Heart right ventricle (tissue), 16 donors: Measurements from ENCODE around the gene GALNTL6. TPM values are rescaled to one million over a fixed set of nuclear protein-coding genes. Genes with fewer than 3 reads are reported as not detected.
"Not testable (repeated sequence)": the region's sequence is repeated elsewhere in the genome, so short reads cannot be mapped to it uniquely, and the experiment has no call there.

Experiments used
- ATAC-seq, 8 donors: fragments of 200-7000 bp; cut with Tn5 transposase; one replicate each; pipeline ENCODE4 v1.9.1; 2020; ENCODE audit warnings: mild to moderate bottlenecking in 8 of 8, moderate library complexity in 8 of 8, moderate number of reproducible peaks in 1 of 8
- DNase-seq, 2 donors: peaks; one replicate each; pipeline ENCODE4 v3.0.0-alpha.2; 2020
- H3K27ac ChIP-seq, 10 donors: fragments of 200-600 bp; sonication (generic) in 2 of 10; one replicate each; pipeline versions ENCODE4 v1.5.0 to v1.8.0; 2020 to 2022; ENCODE audit warnings: mild to moderate bottlenecking in 3 of 10
- H3K27me3 ChIP-seq, 7 donors: fragments of 200-600 bp; one replicate each; pipeline ENCODE4 v1.8.0; 2021 to 2022; ENCODE audit warnings: mild to moderate bottlenecking in 2 of 7
- H3K36me3 ChIP-seq, 9 donors: fragments of 200-600 bp; sonication (generic) in 1 of 9; one replicate each; pipeline versions ENCODE4 v1.5.0 to v1.8.0; 2020 to 2022; ENCODE audit warnings: mild to moderate bottlenecking in 2 of 9
- H3K4me1 ChIP-seq, 9 donors: fragments of 200-600 bp; sonication (generic) in 1 of 9; one replicate each; pipeline versions ENCODE4 v1.5.0 to v1.8.0; 2020 to 2022; ENCODE audit warnings: mild to moderate bottlenecking in 4 of 9
- H3K4me3 ChIP-seq, 10 donors: fragments of 200-600 bp; sonication (generic) in 2 of 10; one replicate each; pipeline versions ENCODE4 v1.5.0 to v1.8.0; 2020 to 2022; ENCODE audit warnings: mild to moderate bottlenecking in 7 of 10, moderate library complexity in 2 of 10
- H3K9me3 ChIP-seq, 11 donors: fragments of 200-600 bp in 10 of 11; sonication (generic) in 2 of 11; one replicate each; pipeline versions ENCODE4 v1.5.0 to v1.8.0; 2013 to 2022; ENCODE audit warnings: mild to moderate bottlenecking in 2 of 11, control low read depth in 1 of 11, moderate library complexity in 1 of 11
- WGBS, 2 donors: extraction: QIAGEN DNeasy Blood & Tissue Kit; methylation state at CpG; one replicate each; pipeline ENCODE4 v1.1.7; 2013; ENCODE audit warnings: inconsistent platforms in 1 of 2; 5-methylcytosine and 5-hydroxymethylcytosine counted together
- intact Hi-C, 10 donors: fragments of 100-400 bp; cut with DNase I; formaldehyde crosslinking; loops; one replicate each; pipeline versions ENCODE4 v1.11.1 to v1.14.2; 2022
- polyA plus RNA-seq, 2 donors: library from polyadenylated mRNA; stranded (reverse); fragments of 200-250 nt; gene quantifications; one replicate each; pipeline ENCODE4 v1.2.3, GENCODE V29; 2013
- total RNA-seq, 10 donors: library from RNA; stranded (reverse); fragmentation: NEBNext Ultra II Directional in 3 of 10; extraction: Animal tissue kit (Norgen Biotek cat#: 25700) in 3 of 10; gene quantifications; one replicate each; pipeline versions ENCODE4 v1.2.1 to v1.2.4, GENCODE V29; 2021 to 2023
- TF ChIP-seq, protein P1 (sequence below), 9 donors: fragments of 200-600 bp; sonication (generic) in 2 of 9; IDR thresholded peaks; one replicate each; pipeline versions ENCODE4 v1.5.0 to v1.8.0; 2021 to 2022; ENCODE audit warnings: antibody characterized with exemption in 9 of 9, mild to moderate bottlenecking in 5 of 9, moderate library complexity in 1 of 9
- donor health status: Arrhythmogenic right ventricular cardiomyopathy.
- donor health status: ischemic (EF 13 %, LVEDD 7.1; RV severe dilation, severe dysfunction).
- donor health status: healthy with polysubstance abuse.
- donor health status: DM: no; HTN: yes; CAD: no.
- donor health status: DM: no; HTN: no; CAD: no.
- donor health status: ischemic (EF 25% LVEDD 6.9; RV normal size, moderate dysfunction).
- donor health status: ischemic (EF 25% LVEDD 5.7; RV mildly dilated, moderate dysfunction).
- donor health status: healthy.
- donor health status: DM: yes; HTN: yes; CAD: no.
- donor health status: Ischemic cardiomyopathy.
- donor health status: ischemic (EF 35%, LVEDD 5.7; RV mildly dilated, moderate dysfunction).
- donor health status: nonischemic (EF 11% LVEDD 7.7; RV severe dilation, severe dysfunction).
- donor health status: DM: yes; HTN: yes; CAD: no.
- donor health status: PGD.
- donor health status: ischemic (EF 29% LVEDD 5.4; RV normal size, mild dysfunction).
- donor health status: nonischemic (EF 23%, LVEDD 6.1; RV moderate dilation, normal function).

GALNTL6 gene
- total and polyA plus RNA-seq, 12 donors: 0.14 to 2.6 (median 0.49) TPM; not detected in 6

DNA sequence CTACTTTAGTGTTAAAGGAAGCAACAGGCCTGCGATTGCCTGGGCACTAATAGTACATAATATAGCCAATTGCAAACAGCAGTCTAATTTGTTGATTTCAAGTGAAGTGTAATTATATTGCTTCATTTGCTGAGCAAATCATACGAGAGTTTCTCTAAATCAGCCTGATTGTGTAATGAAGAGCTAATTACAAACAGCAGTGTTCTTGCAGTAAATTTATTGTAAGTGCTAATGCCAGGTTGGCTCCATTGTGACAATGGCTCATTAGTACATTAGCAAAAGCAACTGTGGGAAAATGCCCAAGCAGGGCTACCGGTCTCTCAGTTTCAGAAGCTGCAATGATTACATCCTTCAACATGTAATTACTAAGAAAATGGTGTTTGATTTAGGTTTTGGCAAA, 591.5 kb downstream of the GALNTL6 start:
- TF ChIP-seq, protein P1, sequence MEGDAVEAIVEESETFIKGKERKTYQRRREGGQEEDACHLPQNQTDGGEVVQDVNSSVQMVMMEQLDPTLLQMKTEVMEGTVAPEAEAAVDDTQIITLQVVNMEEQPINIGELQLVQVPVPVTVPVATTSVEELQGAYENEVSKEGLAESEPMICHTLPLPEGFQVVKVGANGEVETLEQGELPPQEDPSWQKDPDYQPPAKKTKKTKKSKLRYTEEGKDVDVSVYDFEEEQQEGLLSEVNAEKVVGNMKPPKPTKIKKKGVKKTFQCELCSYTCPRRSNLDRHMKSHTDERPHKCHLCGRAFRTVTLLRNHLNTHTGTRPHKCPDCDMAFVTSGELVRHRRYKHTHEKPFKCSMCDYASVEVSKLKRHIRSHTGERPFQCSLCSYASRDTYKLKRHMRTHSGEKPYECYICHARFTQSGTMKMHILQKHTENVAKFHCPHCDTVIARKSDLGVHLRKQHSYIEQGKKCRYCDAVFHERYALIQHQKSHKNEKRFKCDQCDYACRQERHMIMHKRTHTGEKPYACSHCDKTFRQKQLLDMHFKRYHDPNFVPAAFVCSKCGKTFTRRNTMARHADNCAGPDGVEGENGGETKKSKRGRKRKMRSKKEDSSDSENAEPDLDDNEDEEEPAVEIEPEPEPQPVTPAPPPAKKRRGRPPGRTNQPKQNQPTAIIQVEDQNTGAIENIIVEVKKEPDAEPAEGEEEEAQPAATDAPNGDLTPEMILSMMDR (IDR thresholded peaks at IDR 0.05): no peak
- Histone ChIP-seq H3K36me3 (no peaks in the 10 kb centered on the region), H3K27me3 (no peaks in the 10 kb centered on the region), H3K4me3 (no peak overlapping the region), H3K4me1 (no peaks in the 10 kb centered on the region), H3K9me3 (no peaks in the 10 kb centered on the region), H3K27ac (no peak overlapping the region)
- WGBS, 2 donors: 82 to 90% methylated on average over 3 of the region's 3 CpGs
- intact Hi-C loops: no loop called here
- no peak for DNase-seq
- ATAC-seq: no peak

DNA sequence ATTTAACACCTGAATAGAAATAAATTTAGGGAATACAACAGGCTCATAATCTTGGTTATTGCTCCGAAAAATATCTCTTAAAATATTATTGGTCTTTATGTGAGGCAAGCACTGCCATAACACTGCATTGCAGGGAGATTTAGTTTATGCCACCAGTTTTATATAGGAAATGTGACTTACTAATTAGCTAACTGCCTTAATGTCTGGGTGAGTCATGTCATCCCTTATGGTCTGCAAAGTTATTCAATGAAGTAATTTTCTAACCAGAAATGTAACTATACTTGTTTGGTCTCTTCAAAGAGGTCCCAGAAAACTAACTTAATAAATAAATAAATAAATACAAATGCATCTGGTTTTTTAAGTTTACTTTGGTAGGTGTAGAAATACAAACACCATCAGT, 597.2 kb downstream of the GALNTL6 start:
- no peak overlapping the region for H3K4me3 ChIP-seq
- DNase-seq (no peak), ATAC-seq (no peak)
- H3K27me3 ChIP-seq: no peaks in the 10 kb centered on the region
- 73 to 80% methylated on average over 1 of the region's 1 CpG for WGBS, 2 donors
- H3K9me3 ChIP-seq: no peaks in the 10 kb centered on the region
- intact Hi-C loops: no loop called here
- H3K27ac ChIP-seq: no peak overlapping the region
- TF ChIP-seq, protein P1 (IDR thresholded peaks at IDR 0.05): no peak
- no peaks in the 10 kb centered on the region for H3K36me3 ChIP-seq
- no peaks in the 10 kb centered on the region for H3K4me1 ChIP-seq

DNA sequence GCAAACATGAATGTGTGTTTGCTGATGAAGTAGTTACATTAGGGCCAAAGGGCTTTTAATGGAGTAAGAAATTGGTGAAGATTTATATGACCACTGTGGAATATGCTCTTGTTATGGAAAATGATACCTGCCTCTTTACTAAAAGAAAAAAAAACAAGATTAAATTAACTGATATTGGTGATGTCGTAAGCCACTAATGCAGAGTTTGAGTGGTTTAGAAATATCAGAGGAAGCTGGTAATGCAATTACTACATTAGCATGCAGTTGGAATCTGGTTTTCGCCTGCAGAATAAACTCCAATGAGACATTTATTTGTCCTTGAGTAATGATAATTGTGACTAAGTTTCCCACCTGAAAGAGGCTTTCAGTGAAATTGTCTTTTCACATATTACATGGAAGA, 597.9 kb downstream of the GALNTL6 start:
- no peak overlapping the region for H3K27ac ChIP-seq
- no peaks in the 10 kb centered on the region for H3K9me3 ChIP-seq
- WGBS, 2 donors: 88 to 90% methylated on average over 2 of the region's 2 CpGs
- H3K4me3 ChIP-seq: no peak overlapping the region
- intact Hi-C loops: no loop called here
- no peaks in the 10 kb centered on the region for H3K27me3 ChIP-seq
- TF ChIP-seq, protein P1 (IDR thresholded peaks at IDR 0.05): no peak
- ATAC-seq (no peak), DNase-seq (no peak)
- no peaks in the 10 kb centered on the region for H3K4me1 ChIP-seq
- no peaks in the 10 kb centered on the region for H3K36me3 ChIP-seq

DNA sequence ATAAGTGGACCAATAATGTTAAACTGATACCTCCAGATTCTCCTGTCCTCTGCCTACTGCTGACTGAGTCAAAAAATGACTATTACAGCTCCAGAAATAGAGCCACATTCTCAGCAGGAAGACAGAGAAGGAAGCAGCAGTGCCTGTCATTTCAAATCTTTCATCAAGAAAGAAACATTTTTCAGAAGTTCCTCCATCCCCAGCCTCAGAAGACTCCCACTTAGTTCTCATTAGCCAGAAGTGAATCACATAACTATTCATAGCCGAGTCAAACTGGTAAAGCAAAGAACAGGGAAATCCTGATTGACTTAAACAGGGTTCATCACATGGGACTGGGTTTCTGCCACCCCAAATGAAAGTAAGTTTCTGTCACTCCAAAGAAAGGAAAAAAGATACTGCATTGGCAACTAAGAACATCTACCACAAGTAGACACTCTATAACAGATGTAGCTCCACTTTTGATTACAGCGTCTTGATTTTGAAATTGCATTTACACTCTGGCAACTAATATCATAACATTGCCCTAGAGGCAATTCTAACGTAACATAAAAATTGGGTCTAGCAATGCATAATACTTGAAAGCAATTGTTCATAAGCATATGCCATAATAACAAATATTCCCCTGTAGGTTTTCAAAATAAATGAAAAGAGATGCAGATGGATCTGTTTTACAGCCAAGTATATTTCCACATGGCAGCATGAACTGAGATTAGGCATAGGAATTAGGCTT, 599.8 kb downstream of the GALNTL6 start:
- H3K27me3 ChIP-seq: no peaks in the 10 kb centered on the region
- intact Hi-C loops: no loop called here
- no peaks in the 10 kb centered on the region for H3K9me3 ChIP-seq
- H3K27ac ChIP-seq: no peak overlapping the region
- no peak overlapping the region for H3K4me3 ChIP-seq
- H3K4me1 ChIP-seq: no peaks in the 10 kb centered on the region
- 70 to 76% methylated on average over 3 of the region's 3 CpGs for WGBS, 2 donors
- no peaks in the 10 kb centered on the region for H3K36me3 ChIP-seq
- ATAC-seq (no peak), DNase-seq (no peak)
- TF ChIP-seq, protein P1 (IDR thresholded peaks at IDR 0.05): no peak

DNA sequence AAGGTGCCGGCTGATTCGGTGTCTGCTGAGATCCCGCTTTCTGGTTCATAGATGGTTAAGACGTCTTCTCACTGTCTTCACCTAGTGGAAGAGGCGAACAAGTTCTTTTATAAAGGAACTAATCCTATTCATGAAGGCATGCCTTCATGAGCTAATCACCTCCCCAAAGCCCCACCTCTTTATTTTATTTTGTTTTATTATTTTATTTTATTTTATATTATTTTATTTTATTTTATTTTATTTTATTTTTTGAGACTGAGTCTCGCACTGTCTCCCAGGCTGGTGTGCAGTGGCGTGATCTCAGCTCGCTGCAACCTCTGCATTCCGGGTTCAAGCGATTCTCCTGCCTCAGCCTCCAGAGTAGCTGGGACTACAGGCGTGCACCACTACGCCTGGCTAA, 615.8 kb downstream of the GALNTL6 start:
- DNase-seq, ATAC-seq, intact Hi-C loops, H3K4me3 ChIP-seq, H3K36me3 ChIP-seq, H3K27me3 ChIP-seq, H3K27ac ChIP-seq, H3K9me3 ChIP-seq, H3K4me1 ChIP-seq: not testable (repeated sequence)
- 94 to 95% methylated on average over 12 of the region's 12 CpGs for WGBS, 2 donors
